GM12878 (cell line): ENCODE results near the gene BSN.

ENCODE experiments used
- NBN ChIP-seq: fragments of 450-650 bp; IDR thresholded peaks from 2 replicates; pipeline ENCODE4 v1.6.1; 2016
- PAX5 ChIP-seq: IDR thresholded peaks from 2 replicates; pipeline ENCODE4 v1.6.1; 2011; ENCODE audit warnings: low read depth, low read length, borderline replicate concordance
- POLR2A ChIP-seq: IDR thresholded peaks from 2 replicates; pipeline ENCODE4 v1.6.1; 2011; ENCODE audit warnings: low read depth, mild to moderate bottlenecking, low read length
- POU2F2 ChIP-seq: IDR thresholded peaks from 3 replicates; pipeline ENCODE4 v1.6.1; 2011; ENCODE audit warnings: low read depth, mild to moderate bottlenecking, low read length, borderline replicate concordance
- SIN3A ChIP-seq: IDR thresholded peaks from 2 replicates; pipeline ENCODE4 v1.6.1; 2012; ENCODE audit warnings: low read depth, low read length, improper control_type of control experiment
- ZSCAN29 ChIP-seq: fragments of 450-650 bp; IDR thresholded peaks from 2 replicates; pipeline ENCODE4 v1.6.1; 2017; ENCODE audit warnings: mild to moderate bottlenecking, moderate library complexity
- TF ChIP-seq, protein P1 (sequence below), 3 experiments: IDR thresholded peaks in 2 of 3; conservative IDR thresholded peaks in 1 of 3; 2 replicates each; pipeline ENCODE4 v1.5.1; 2011; ENCODE audit warnings: low read depth in 3 of 3, low read length in 3 of 3, mild to moderate bottlenecking in 3 of 3, control low read depth in 2 of 3, moderate library complexity in 2 of 3, inconsistent platforms in 1 of 3, mixed read lengths in 1 of 3; ENCODE audit not compliant: control insufficient read depth in 2 of 3, insufficient read depth in 1 of 3; ENCODE audit errors: extremely low read depth in 1 of 3
- TF ChIP-seq, protein P2 (sequence below): IDR thresholded peaks from 2 replicates; pipeline ENCODE4 v1.6.1; 2012; ENCODE audit warnings: mild to moderate bottlenecking, low read depth, low read length
- TF ChIP-seq, protein P3 (sequence below): IDR thresholded peaks from 2 replicates; pipeline ENCODE4 v1.6.1; 2012; ENCODE audit warnings: low read depth, low read length, improper control_type of control experiment

DNA sequence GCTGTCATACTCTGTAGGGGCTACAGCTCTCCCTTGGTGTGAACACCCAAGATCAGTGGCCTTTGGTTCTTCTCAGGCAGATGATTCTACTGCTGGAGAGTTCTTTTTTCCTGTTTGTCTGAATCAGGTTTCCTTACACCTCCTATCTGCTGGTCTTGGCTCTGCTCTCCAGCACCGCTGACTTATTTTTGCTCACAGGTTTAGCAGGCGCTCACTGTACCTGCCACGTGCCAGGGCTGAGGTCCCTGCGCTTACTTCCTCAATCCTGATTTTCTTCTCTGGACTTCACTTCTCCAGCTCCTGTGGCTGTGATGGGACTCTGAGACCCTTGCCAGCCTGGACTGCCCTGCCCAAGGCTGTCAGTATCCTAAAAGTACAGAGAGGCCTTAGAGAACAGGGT, 9.5 kb downstream of the BSN start:
- TF ChIP-seq, protein P1, sequence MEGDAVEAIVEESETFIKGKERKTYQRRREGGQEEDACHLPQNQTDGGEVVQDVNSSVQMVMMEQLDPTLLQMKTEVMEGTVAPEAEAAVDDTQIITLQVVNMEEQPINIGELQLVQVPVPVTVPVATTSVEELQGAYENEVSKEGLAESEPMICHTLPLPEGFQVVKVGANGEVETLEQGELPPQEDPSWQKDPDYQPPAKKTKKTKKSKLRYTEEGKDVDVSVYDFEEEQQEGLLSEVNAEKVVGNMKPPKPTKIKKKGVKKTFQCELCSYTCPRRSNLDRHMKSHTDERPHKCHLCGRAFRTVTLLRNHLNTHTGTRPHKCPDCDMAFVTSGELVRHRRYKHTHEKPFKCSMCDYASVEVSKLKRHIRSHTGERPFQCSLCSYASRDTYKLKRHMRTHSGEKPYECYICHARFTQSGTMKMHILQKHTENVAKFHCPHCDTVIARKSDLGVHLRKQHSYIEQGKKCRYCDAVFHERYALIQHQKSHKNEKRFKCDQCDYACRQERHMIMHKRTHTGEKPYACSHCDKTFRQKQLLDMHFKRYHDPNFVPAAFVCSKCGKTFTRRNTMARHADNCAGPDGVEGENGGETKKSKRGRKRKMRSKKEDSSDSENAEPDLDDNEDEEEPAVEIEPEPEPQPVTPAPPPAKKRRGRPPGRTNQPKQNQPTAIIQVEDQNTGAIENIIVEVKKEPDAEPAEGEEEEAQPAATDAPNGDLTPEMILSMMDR (IDR thresholded peaks at IDR 0.05 in 2 of 3, conservative IDR thresholded peaks at IDR 0.05 in 1 of 3; ENCODE audit: control insufficient read depth in 2 of 3, extremely low read depth in 1 of 3, insufficient read depth in 1 of 3, low read depth in 3 of 3, low read length in 3 of 3), result no peak
- TF ChIP-seq SIN3A (no peak), NBN (no peak), ZSCAN29 (no peak), POU2F2 (no peak), PAX5 (no peak), POLR2A (no peak)
- TF ChIP-seq, protein P2, sequence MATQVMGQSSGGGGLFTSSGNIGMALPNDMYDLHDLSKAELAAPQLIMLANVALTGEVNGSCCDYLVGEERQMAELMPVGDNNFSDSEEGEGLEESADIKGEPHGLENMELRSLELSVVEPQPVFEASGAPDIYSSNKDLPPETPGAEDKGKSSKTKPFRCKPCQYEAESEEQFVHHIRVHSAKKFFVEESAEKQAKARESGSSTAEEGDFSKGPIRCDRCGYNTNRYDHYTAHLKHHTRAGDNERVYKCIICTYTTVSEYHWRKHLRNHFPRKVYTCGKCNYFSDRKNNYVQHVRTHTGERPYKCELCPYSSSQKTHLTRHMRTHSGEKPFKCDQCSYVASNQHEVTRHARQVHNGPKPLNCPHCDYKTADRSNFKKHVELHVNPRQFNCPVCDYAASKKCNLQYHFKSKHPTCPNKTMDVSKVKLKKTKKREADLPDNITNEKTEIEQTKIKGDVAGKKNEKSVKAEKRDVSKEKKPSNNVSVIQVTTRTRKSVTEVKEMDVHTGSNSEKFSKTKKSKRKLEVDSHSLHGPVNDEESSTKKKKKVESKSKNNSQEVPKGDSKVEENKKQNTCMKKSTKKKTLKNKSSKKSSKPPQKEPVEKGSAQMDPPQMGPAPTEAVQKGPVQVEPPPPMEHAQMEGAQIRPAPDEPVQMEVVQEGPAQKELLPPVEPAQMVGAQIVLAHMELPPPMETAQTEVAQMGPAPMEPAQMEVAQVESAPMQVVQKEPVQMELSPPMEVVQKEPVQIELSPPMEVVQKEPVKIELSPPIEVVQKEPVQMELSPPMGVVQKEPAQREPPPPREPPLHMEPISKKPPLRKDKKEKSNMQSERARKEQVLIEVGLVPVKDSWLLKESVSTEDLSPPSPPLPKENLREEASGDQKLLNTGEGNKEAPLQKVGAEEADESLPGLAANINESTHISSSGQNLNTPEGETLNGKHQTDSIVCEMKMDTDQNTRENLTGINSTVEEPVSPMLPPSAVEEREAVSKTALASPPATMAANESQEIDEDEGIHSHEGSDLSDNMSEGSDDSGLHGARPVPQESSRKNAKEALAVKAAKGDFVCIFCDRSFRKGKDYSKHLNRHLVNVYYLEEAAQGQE, result no peak
- TF ChIP-seq, protein P3, sequence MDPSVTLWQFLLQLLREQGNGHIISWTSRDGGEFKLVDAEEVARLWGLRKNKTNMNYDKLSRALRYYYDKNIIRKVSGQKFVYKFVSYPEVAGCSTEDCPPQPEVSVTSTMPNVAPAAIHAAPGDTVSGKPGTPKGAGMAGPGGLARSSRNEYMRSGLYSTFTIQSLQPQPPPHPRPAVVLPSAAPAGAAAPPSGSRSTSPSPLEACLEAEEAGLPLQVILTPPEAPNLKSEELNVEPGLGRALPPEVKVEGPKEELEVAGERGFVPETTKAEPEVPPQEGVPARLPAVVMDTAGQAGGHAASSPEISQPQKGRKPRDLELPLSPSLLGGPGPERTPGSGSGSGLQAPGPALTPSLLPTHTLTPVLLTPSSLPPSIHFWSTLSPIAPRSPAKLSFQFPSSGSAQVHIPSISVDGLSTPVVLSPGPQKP, result no peak
